Fibroblast of skin of right biceps (primary cell): ENCODE measurements around the gene NR1D2.
"Not testable (repeated sequence)": the region's sequence is repeated elsewhere in the genome, so short reads cannot be mapped to it uniquely, and the experiment has no call there.

Experiments used
- DNase-seq: peaks from one replicate; pipeline ENCODE4 v3.0.0-alpha.2; 2013

Gene NR1D2

DNA sequence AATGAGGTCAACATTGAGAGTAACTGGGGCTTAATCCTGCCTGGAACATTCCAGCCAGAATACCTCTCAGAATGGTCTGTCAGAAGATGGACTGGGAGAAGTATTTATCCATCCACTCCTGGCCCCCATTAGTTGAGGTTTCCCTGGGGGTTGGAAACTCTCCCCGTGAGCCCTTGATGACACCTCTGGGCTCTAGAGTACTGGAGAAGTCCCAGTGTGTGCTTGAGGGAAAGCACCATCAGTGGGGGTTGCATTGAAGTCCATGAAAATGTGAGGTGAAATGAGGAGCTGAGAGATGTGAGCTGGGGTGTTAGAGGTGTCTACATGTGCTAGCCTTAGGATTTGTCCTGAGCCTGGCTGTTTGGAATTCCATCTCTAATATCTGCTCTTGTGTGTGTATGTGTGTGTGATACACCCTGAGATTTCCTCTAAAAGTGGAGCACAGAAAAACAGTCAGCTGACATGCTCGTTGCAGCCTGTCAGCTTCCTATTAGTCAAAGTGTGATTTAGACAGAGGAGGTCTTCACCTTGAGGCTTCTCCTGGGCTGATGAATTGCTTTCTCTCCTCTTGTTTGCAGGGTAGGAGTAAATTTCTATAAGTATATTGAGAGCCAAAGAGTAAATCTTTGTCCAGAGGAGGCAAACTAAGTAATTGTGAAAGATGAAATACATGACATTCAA, 67.6 kb downstream of the NR1D2 start:
- no peak for DNase-seq

GRCh38 chr3:24017305-24017704, 72.2 kb downstream of the NR1D2 start:
- no peak for DNase-seq

GRCh38 chr3:24018784-24019570, 73.9 kb downstream of the NR1D2 start:
- no peak for DNase-seq

DNA sequence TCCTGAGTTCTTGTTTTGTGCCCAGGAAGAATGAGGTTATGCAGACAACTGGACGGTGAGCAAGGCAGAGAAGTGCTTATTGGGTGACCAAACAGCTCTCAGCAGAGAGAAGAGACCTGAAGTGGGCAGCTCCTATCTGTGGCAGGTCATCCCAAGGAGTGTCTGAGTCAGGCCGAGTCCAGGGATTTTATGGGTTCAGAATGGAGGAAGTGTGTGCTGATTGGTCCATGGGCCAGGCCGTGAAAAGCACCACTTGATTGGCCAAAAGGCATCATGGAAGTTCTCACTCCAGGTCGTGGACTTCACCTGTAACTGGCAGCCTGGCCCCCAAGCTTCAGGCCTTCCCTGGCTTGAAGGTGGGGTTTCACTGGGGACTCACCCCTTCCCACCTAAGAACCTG, 74.5 kb downstream of the NR1D2 start:
- no peak for DNase-seq

GRCh38 chr3:24020036-24020691, 75.1 kb downstream of the NR1D2 start:
- DNase-seq: no peak

DNA sequence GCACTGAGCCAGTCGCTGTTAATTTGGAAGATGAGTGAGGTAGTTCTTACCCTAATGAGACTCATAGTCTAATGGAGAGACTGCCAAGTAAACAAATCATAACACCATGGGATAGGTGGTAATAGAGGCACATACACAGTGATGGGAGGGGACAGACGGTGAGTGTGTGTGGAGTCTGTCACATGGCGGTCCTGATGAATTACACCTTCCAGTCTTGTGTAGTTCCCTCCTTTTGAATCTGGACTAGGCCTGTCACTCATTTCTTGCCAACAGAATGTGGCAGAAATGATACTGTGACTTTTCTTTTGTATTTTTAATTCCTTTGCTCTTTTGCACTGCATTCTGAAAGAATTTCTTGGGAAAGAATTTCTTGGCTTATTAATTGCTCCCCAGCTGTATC, 78.1 kb downstream of the NR1D2 start:
- no peak for DNase-seq

- DNase-seq: no peak
Measured at GRCh38 chr3:24025805-24026204, 80.7 kb downstream of the NR1D2 start.

GRCh38 chr3:24026665-24027064, 81.6 kb downstream of the NR1D2 start:
- DNase-seq: not testable (repeated sequence)

- no peak for DNase-seq
Measured at GRCh38 chr3:24027946-24028345, 82.9 kb downstream of the NR1D2 start.
